ENCODE results near the gene MAN1A1.

- no peak for TF ChIP-seq POLR2A (IDR thresholded peaks at IDR 0.05)
- TF ChIP-seq, protein P1, sequence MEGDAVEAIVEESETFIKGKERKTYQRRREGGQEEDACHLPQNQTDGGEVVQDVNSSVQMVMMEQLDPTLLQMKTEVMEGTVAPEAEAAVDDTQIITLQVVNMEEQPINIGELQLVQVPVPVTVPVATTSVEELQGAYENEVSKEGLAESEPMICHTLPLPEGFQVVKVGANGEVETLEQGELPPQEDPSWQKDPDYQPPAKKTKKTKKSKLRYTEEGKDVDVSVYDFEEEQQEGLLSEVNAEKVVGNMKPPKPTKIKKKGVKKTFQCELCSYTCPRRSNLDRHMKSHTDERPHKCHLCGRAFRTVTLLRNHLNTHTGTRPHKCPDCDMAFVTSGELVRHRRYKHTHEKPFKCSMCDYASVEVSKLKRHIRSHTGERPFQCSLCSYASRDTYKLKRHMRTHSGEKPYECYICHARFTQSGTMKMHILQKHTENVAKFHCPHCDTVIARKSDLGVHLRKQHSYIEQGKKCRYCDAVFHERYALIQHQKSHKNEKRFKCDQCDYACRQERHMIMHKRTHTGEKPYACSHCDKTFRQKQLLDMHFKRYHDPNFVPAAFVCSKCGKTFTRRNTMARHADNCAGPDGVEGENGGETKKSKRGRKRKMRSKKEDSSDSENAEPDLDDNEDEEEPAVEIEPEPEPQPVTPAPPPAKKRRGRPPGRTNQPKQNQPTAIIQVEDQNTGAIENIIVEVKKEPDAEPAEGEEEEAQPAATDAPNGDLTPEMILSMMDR (IDR thresholded peaks at IDR 0.05): no peak
Measured at GRCh38 chr6:119127627-119128026, 221.9 kb downstream of the MAN1A1 start.

All from uterus (tissue), 2 donors.